IMR-90 (cell line): ENCODE data around the gene SLX4IP. TPM values are rescaled to one million over a fixed set of nuclear protein-coding genes. Genes with fewer than 3 reads are reported as not detected.

Experiments used
- ATAC-seq: fragments of 200-7000 bp; cut with Tn5 transposase; 2 replicates; pipeline ENCODE4 v1.9.1; 2020; ENCODE audit warnings: low read depth, mild to moderate bottlenecking, moderate library complexity
- BruUV-seq: library from RNA; stranded (reverse); fragments of 400-500 nt; replicated peaks from 2 replicates; lab custom pipeline; 2021; lab: Mats Ljungman, UMichigan
- CTCF ChIA-PET: fragments of 300-600 bp; formaldehyde crosslinking; extraction: SDS; loops from one replicate; lab custom pipeline; 2021; ENCODE audit warnings: antibody characterized with exemption; lab: Yijun Ruan, JAX
- POLR2A ChIA-PET: fragments of 300-600 bp; sonication (Branson Sonifier 250); formaldehyde crosslinking; loops from one replicate; lab custom pipeline; 2022; ENCODE audit warnings: antibody characterized with exemption; ENCODE audit not compliant: unreplicated experiment; lab: Charles Lee
- DNase-seq: peaks from one replicate; pipeline ENCODE4 v3.0.0; 2013
- H2AFZ ChIP-seq: replicated peaks from 2 replicates; pipeline ENCODE3; 2013; ENCODE audit warnings: low read length, mild to moderate bottlenecking; ENCODE audit not compliant: poor library complexity
- H2AK5ac ChIP-seq: 2 replicates; pipeline ENCODE4 v1.6.1; 2013; ENCODE audit warnings: low read depth, low read length, inconsistent platforms
- H2AK9ac ChIP-seq: replicated peaks from 2 replicates; pipeline ENCODE3; 2013; ENCODE audit warnings: mild to moderate bottlenecking, low read depth, low read length, moderate library complexity; ENCODE audit not compliant: poor library complexity
- H2BK120ac ChIP-seq: 2 replicates; pipeline ENCODE4 v1.6.1; 2013; ENCODE audit warnings: low read depth, low read length, inconsistent platforms
- H2BK15ac ChIP-seq: 3 replicates; pipeline ENCODE4 v1.6.1; 2013; ENCODE audit warnings: low read depth, low read length, inconsistent platforms
- H2BK20ac ChIP-seq: 2 replicates; pipeline ENCODE4 v1.6.1; 2013; ENCODE audit warnings: low read depth, mild to moderate bottlenecking, inconsistent platforms, low read length, moderate library complexity
- H2BK5ac ChIP-seq: 2 replicates; pipeline ENCODE4 v1.6.1; 2013; ENCODE audit warnings: mild to moderate bottlenecking, low read depth, low read length, inconsistent platforms; ENCODE audit not compliant: poor library complexity, severe bottlenecking
- H3K14ac ChIP-seq: replicated peaks from 2 replicates; pipeline ENCODE4 v1.6.1; 2013; ENCODE audit warnings: low read depth, low read length, inconsistent platforms
- H3K18ac ChIP-seq: 2 replicates; pipeline ENCODE4 v1.6.1; 2013; ENCODE audit warnings: low read depth, low read length, control low read depth
- H3K23ac ChIP-seq: 2 replicates; pipeline ENCODE4 v1.6.1; 2013; ENCODE audit warnings: low read depth, low read length, inconsistent platforms
- H3K27ac ChIP-seq: 2 replicates; pipeline ENCODE4 v1.5.1; 2013; ENCODE audit warnings: mild to moderate bottlenecking, control low read depth, low read length; ENCODE audit not compliant: insufficient read depth
- H3K27me3 ChIP-seq: 2 replicates; pipeline ENCODE4 v1.6.1; 2013; ENCODE audit warnings: low read length; ENCODE audit not compliant: control insufficient read depth, insufficient read depth
- H3K36me3 ChIP-seq: 2 replicates; pipeline ENCODE4 v1.6.1; 2013; ENCODE audit warnings: low read length, mixed read lengths; ENCODE audit not compliant: control insufficient read depth, insufficient read depth
- H3K4ac ChIP-seq: 2 replicates; pipeline ENCODE4 v1.6.1; 2013; ENCODE audit warnings: low read depth, low read length, inconsistent platforms
- H3K4me1 ChIP-seq: 2 replicates; pipeline ENCODE4 v1.6.1; 2013; ENCODE audit warnings: low read length, mixed read lengths; ENCODE audit not compliant: control insufficient read depth, insufficient read depth
- H3K4me2 ChIP-seq: 2 replicates; pipeline ENCODE4 v1.6.1; 2013; ENCODE audit warnings: low read depth, mild to moderate bottlenecking, control low read depth, low read length, moderate library complexity
- H3K4me3 ChIP-seq: 2 replicates; pipeline ENCODE4 v1.5.1; 2013; ENCODE audit warnings: low read depth, mild to moderate bottlenecking, control low read depth, low read length, moderate library complexity; ENCODE audit not compliant: insufficient read depth
- H3K56ac ChIP-seq: 2 replicates; pipeline ENCODE4 v1.6.1; 2013; ENCODE audit warnings: low read length, inconsistent platforms; ENCODE audit not compliant: insufficient read depth; ENCODE audit errors: extremely low read depth
- H3K79me1 ChIP-seq, 2 experiments: 2 replicates each; pipeline ENCODE4 v1.6.1; 2013; ENCODE audit warnings: low read length in 2 of 2, inconsistent platforms in 1 of 2, low read depth in 1 of 2
- H3K9ac ChIP-seq: 2 replicates; pipeline ENCODE4 v1.6.1; 2013; ENCODE audit warnings: low read depth, low read length, control low read depth
- H3K9me1 ChIP-seq: 2 replicates; pipeline ENCODE4 v1.6.1; 2013; ENCODE audit warnings: low read length, inconsistent platforms; ENCODE audit not compliant: insufficient read depth
- H3K9me3 ChIP-seq: 2 replicates; pipeline ENCODE4 v1.6.1; 2013; ENCODE audit warnings: low read length; ENCODE audit not compliant: control insufficient read depth, insufficient read depth
- H4K20me1 ChIP-seq: 2 replicates; pipeline ENCODE4 v1.6.1; 2013; ENCODE audit warnings: low read length, inconsistent platforms; ENCODE audit not compliant: insufficient read depth
- H4K5ac ChIP-seq: 2 replicates; pipeline ENCODE4 v1.6.1; 2013; ENCODE audit warnings: mild to moderate bottlenecking, low read depth, low read length, control low read depth
- H4K8ac ChIP-seq, 2 experiments: 2 replicates each; pipeline ENCODE4 v1.6.1; 2013; ENCODE audit warnings: low read depth in 2 of 2, low read length in 2 of 2, control low read depth in 1 of 2, inconsistent platforms in 1 of 2
- H4K91ac ChIP-seq: 2 replicates; pipeline ENCODE4 v1.6.1; 2013; ENCODE audit warnings: low read depth, low read length, inconsistent platforms; ENCODE audit not compliant: insufficient read depth
- BHLHE40 ChIP-seq: fragments of 150-350 bp; IDR thresholded peaks from 2 replicates; pipeline ENCODE4 v1.6.1; 2016; ENCODE audit warnings: mild to moderate bottlenecking, low read depth, low read length
- CHD1 ChIP-seq: IDR thresholded peaks from 2 replicates; pipeline ENCODE4 v1.6.1; 2012; ENCODE audit warnings: low read depth, low read length, improper control_type of control experiment
- CTCF ChIP-seq: conservative IDR thresholded peaks from 2 replicates; pipeline ENCODE4 v1.5.1; 2012; ENCODE audit warnings: mild to moderate bottlenecking, low read depth, low read length, improper control_type of control experiment
- ELK1 ChIP-seq: fragments of 150-350 bp; IDR thresholded peaks from 2 replicates; pipeline ENCODE4 v1.6.1; 2016; ENCODE audit warnings: low read depth, mild to moderate bottlenecking, low read length, moderate library complexity, borderline replicate concordance
- FOS ChIP-seq: fragments of 150-350 bp; IDR thresholded peaks from 2 replicates; pipeline ENCODE4 v1.6.1; 2016; ENCODE audit warnings: low read depth, low read length
- MAFK ChIP-seq: IDR thresholded peaks from 2 replicates; pipeline ENCODE4 v1.6.1; 2012; ENCODE audit warnings: low read depth, low read length, improper control_type of control experiment
- MXI1 ChIP-seq: IDR thresholded peaks from 2 replicates; pipeline ENCODE4 v1.6.1; 2012; ENCODE audit warnings: low read depth, mild to moderate bottlenecking, low read length, moderate library complexity, borderline replicate concordance
- NFE2L2 ChIP-seq: fragments of 150-350 bp; IDR thresholded peaks from 2 replicates; pipeline ENCODE4 v1.6.1; 2016; ENCODE audit warnings: low read depth, mild to moderate bottlenecking, low read length
- POLR2A ChIP-seq: IDR thresholded peaks from 2 replicates; pipeline ENCODE4 v1.6.1; 2012; ENCODE audit warnings: mild to moderate bottlenecking, low read depth, low read length
- RAD21 ChIP-seq: IDR thresholded peaks from 2 replicates; pipeline ENCODE4 v1.6.1; 2012; ENCODE audit warnings: low read length, improper control_type of control experiment
- RCOR1 ChIP-seq: IDR thresholded peaks from 2 replicates; pipeline ENCODE4 v1.6.1; 2012; ENCODE audit warnings: mild to moderate bottlenecking, low read length, improper control_type of control experiment; ENCODE audit not compliant: insufficient replicate concordance
- RFX5 ChIP-seq: IDR thresholded peaks from 2 replicates; pipeline ENCODE4 v1.8.0; 2012; ENCODE audit warnings: low read depth, mild to moderate bottlenecking, low read length, moderate library complexity
- WGBS, 2 experiments: methylation state at CpG; one replicate each; pipeline versions ENCODE4 v1.1.5 to v1.1.7; 2013; ENCODE audit warnings: missing lambda C conversion rate in 2 of 2; ENCODE audit not compliant: insufficient read length in 1 of 2; ENCODE audit errors: extremely low coverage in 2 of 2; 5-methylcytosine and 5-hydroxymethylcytosine counted together
- dilution Hi-C: fragments of 300-500 bp; cut with HindIII; formaldehyde crosslinking; loops from one replicate; pipeline ENCODE4 v1.14.3; 2018; ENCODE audit warnings: low sequenced_read_pairs; ENCODE audit not compliant: unreplicated experiment
- in situ Hi-C: fragments of 300-500 bp; cut with MboI; formaldehyde crosslinking; loops from 3 replicates; pipeline ENCODE4 v1.14.3; 2019; ENCODE audit warnings: low sequenced_read_pairs, inconsistent platforms, mixed read lengths
- intact Hi-C: fragments of 100-400 bp; cut with micrococcal nuclease; formaldehyde crosslinking; loops from 2 replicates; pipeline ENCODE4 v1.10.0; 2022
- polyA plus RNA-seq, 3 experiments: library from polyadenylated mRNA; depleted of rRNA; stranded (reverse); fragments of >200 nt; gene quantifications; 2 replicates each; pipeline ENCODE4 v1.2.3, GENCODE V29; 2012; ENCODE audit warnings: low replicate concordance in 1 of 3
- total RNA-seq: library from RNA; depleted of rRNA; stranded (reverse); fragments of >200 nt; gene quantifications from 2 replicates; pipeline ENCODE4 v1.2.3, GENCODE V29; 2012
- TF ChIP-seq, protein P1 (sequence below): fragments of 150-350 bp; IDR thresholded peaks from 2 replicates; pipeline ENCODE4 v1.6.1; 2017; ENCODE audit warnings: mild to moderate bottlenecking, antibody characterized with exemption, low read length, low read depth

SLX4IP gene
- total and polyA plus RNA-seq, 2 of the 4 experiments (the other 2 are of a cell fraction), result 1.3 to 5.9 TPM

- Histone ChIP-seq H3K14ac (no peak overlapping the region), H2BK120ac (no peak overlapping the region), H2BK15ac (no peak overlapping the region), H4K20me1 (no peaks in the 10 kb centered on the region; the same call in 1 of the 2 replicates), H4K5ac (no peak overlapping the region), H3K9me1 (peaks cover 2% of the 10 kb centered on the region; the same call in 1 of the 2 replicates), H3K23ac (no peak overlapping the region), H2AFZ (no peak overlapping the region), H3K27me3 (no peaks in the 10 kb centered on the region), H3K4ac (no peak overlapping the region), H4K91ac (no peak overlapping the region), H3K18ac (no peak overlapping the region), H2AK9ac (no peak overlapping the region), H3K4me2 (no peak overlapping the region), H3K27ac (no peak overlapping the region), H2BK20ac (no peak overlapping the region), H4K8ac (0 out of 4 replicates have a peak overlapping the region, but pooled peaks of 1 of the 2 experiments have one; percentile 32), H3K9ac (no peak overlapping the region), H3K9me3 (no peaks in the 10 kb centered on the region), H2BK5ac (no peak overlapping the region), H2AK5ac (no peak overlapping the region), H3K4me1 (no peaks in the 10 kb centered on the region; the same call in 1 of the 2 replicates), H3K36me3 (no peaks in the 10 kb centered on the region; the same call in 1 of the 2 replicates), H3K56ac (no peak overlapping the region), H3K4me3 (no peak overlapping the region), H3K79me1 (peaks cover 30 to 36% of the 10 kb centered on the region in 2 experiments)
- intact Hi-C loops, result loop anchor here (2.0 kb wide), 1 partner anchor 31 kb away; no protein-coding TSS in a partner anchor
- POLR2A ChIA-PET, result no interaction called here
- CTCF ChIA-PET, result interaction anchor here (0.7 kb wide), 1 partner anchor 1329 kb away, joined by 3 read pairs; no protein-coding TSS in a partner anchor
- no peak for TF ChIP-seq RCOR1
- TF ChIP-seq POLR2A, result no peak
- no peak for TF ChIP-seq FOS
- no peak for TF ChIP-seq ELK1
- no peak for TF ChIP-seq NFE2L2
- no peak for TF ChIP-seq CTCF
- TF ChIP-seq, protein P1, sequence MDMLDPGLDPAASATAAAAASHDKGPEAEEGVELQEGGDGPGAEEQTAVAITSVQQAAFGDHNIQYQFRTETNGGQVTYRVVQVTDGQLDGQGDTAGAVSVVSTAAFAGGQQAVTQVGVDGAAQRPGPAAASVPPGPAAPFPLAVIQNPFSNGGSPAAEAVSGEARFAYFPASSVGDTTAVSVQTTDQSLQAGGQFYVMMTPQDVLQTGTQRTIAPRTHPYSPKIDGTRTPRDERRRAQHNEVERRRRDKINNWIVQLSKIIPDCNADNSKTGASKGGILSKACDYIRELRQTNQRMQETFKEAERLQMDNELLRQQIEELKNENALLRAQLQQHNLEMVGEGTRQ, result no peak
- TF ChIP-seq MXI1, result no peak
- no peak for TF ChIP-seq RFX5
- TF ChIP-seq MAFK, result no peak
- TF ChIP-seq CHD1, result no peak
- TF ChIP-seq BHLHE40, result no peak
- no peak for TF ChIP-seq RAD21
- ATAC-seq (no peak), DNase-seq (peak; percentile 19)
- dilution Hi-C loops, result no loop called here
- BruUV-seq, result no TSS peak
- WGBS, 2 experiments, result no CpG with 5 or more reads among the region's 5 CpGs
- in situ Hi-C loops, result loop anchor here (10.0 kb wide), 1 partner anchor 795 kb away; no protein-coding TSS in a partner anchor
Measured at GRCh38 chr20:10419550-10420133, 15.5 kb upstream of the SLX4IP start.
